SHP77 (cell line): ENCODE results near the gene NARF.

Experiments used
- DNase-seq, 2 experiments: peaks; one replicate each; lab custom pipeline; 2025; lab: John Stamatoyannopoulos, UW

The NARF gene

DNA sequence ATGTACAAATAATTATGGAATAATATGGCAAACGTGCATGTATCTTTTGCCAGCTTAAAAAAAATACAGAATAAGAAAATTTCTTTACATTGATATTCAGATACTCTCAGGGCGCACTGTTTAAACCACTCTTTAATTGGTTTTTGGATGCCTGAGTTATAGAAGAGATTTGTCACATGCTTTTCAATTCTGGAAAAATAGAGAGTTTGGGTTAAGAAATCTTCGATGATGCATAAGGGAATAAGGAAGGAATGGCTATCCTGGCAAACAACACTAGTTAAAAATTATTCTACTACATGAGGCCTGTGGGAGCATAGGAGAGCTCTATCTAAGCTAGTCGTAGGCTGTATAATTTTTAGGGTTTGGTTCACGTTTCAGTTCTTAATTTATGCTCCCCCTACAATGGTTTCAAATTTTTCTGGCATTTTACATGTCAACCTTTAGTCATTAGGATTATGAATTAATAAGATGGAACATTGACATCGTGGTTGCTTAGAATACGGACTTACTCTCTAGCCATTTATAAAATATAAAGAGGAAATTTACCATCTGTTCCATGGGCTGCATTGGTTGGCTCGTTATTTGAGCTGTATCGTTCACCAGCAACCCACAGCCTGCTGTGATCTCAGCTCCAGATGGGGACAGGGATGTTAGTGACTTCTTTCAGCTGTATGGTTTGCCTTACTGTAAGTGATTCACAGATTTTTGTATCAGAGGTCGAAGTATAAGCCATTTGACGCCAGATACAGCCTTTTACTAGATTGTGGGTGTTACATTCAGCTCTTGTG is 15.9 kb downstream of the NARF start:
- no peak for DNase-seq

DNA sequence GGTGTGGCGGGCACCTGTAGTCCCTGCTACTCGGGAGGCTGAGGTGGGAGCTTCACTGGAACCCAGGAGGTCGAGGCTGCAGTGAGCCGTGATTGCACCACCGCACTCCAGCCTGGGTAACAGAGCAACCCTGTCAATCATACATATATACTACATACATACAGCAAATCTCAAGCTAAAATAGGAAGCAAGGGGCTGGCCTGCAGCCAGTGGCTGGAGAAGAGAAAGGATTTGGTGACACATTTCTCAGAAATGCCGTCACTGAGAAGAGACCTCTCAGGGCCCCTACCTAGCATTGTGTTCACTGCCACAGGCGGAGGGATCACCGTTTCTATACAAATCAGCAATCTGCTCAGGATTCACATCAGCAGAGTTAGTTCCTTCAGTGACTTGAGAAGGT is 16.9 kb downstream of the NARF start:
- no peak for DNase-seq

DNA sequence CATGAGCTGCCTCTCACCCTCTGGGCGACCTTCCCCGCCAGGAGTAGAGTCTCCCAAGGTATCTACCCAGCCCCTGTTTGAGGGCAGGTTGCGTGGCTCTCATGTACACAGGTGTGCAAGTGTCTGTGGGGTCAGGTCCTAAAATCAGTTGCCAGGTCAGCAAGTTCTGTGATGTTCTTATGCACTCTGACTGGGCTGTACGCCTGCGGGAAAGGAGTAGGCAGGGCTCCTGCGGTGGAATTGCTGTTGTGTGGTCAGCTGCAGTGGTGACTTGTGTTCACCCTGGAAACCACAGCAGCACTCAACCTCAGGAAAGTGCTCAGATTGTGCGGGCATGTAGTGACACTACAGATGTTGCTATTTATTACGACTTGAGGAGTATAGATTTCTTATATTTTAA is 19.4 kb downstream of the NARF start:
- no peak for DNase-seq

DNA sequence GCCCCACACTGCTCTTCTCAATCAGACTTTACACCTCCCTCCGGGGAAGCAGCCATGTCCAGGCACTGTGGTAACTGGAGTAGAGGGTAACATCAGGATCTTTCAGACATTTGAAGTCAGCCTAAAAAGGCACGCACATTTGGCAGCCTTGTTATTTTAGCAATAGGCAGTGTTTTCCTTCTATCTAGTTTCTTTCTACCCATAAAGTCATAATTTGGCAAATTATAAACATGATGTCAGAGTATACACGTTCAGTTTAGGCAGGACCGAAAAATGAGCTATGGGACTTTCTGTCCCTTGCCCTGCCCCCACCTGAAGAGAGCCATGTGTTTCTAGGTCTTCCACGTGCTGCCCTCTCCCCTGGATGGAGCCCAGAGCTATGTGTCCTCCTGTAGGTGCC is 21.1 kb downstream of the NARF start:
- DNase-seq = no peak

DNA sequence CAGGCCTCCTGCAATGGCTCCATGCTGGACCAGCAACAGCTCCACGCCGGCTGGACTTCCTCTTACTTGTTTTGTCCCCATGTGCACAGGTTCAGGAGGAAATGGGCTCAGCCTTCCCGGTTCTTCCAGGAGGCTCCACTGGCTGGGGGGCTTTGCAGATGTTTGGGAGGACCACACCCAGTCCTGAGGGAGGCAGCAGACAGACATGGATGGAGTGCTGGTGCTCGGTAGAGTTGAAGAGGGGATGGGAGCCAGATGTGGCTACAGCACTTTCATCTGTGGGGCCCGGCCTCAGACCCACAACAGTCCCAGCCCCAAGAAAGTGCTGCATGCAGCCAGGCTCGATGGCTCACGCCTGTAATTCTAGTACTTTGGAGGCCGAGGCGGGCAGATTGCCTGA is 21.8 kb downstream of the NARF start:
- no peak for DNase-seq

DNA sequence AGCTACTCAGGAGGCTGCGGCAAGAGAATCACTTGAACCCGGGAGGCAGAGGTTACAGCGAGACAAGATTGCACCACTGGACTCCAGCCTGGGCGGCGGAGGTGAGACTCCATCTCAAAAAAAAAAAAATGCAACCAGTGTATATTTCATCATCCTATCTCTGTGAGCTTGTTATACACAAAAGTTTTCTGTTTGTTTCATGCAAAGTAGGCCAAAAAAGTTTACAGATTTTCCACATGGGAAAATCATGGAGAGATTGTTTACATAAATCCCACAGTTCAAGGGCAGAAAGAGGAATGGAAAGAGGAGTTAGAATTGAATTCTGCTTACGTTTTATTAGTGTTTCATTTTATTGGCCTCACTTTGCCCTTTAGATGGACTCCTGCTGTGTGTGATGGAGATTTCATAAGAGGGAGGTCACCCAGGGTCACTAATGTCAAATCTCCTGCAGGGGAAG is 24.7 kb downstream of the NARF start:
- no peak for DNase-seq

DNA sequence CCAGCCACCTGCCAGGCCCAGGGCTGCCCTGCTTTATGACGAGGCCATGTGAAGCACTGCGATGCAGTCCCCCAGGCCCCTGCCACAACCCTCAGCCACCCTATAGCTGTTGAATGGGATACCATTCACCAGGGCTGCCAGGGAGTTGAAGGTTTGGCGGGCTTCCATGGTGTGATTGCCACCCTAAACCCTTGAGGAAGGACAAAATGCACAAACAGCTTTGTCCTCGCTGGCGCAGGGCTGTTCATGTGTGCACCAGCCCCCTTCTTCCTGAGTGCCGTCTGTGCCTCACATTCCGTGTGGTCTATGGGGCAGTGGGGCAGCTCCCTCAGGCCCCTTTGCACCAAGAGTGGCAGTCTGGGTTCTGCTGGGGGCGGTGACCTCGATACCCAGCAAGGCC is 25.3 kb downstream of the NARF start:
- no peak for DNase-seq

DNA sequence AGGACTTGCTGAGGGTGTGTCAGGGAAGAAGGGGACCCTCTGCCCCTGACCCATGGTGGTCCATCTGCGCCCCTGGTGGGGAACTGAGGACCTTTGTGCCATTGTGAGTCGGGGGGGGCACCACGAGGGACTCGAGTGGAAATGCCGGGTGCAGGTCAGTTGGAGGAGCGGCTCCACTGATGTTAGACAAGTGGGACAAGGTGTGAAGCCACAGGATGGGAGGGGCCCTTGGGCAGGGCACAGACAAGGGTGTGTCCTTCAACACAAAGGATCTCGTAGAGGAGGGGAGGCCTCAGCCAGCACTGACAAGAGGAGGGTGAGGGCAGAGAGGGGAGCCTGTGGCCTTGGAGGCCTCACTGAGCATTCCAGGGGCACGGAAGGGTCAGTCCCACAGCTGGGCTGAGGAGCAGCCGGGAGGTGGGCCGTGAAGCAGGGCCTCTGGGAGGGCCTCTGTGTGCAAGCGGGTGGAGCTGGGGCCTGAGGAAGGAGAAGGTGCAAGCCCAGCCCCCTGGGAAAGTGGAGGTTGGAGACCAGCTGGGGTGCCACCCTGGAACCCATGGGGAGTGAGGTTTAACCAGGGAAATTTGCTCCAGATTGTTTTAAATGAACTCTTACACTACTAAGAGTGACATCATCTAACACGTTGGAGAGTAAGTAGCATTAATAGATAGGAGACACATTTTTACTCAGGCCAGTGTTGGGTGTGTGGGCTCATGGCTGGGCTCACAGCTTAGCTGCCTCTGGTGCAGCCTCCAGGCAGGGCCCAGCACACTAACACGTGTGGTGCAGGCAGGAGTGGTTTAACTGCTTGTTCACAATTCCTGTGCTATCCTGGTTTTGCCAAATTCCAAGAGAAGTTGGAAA is 27.9 kb downstream of the NARF start:
- no peak for DNase-seq

DNA sequence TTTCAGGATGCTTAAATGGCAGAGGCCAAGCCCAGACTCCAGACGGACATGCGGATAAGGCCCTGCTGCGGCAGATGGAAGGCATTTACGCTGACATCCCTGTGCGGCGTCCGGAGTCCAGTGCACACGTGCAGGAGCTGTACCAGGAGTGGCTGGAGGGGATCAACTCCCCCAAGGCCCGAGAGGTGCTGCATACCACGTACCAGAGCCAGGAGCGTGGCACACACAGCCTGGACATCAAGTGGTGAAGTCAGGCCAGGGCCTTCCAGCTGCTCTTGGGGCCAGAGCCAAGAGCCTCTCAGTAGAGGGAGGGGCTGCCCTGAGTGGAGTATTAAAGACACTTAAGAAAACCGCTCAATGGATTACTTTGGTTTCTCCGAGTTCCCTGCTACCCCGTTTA is 29.4 kb downstream of the NARF start:
- no peak for DNase-seq

DNA sequence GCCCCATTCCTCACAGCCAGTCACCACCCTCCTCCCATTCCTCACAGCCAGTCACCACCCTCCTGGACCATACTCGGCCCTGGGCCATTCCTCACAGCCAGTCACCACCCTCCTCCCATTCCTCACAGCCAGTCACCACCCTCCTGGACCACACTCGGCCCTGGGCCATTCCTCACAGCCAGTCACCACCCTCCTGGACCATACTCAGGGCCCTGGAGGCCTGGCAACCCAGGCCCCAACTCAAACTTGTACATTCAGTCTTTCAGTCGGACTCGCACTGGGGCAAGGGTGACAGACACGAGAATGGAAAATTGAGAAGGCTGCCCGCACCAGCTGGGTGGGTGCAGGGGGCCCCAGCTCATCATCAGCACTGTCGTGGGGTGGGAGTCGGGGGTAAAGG is 30.6 kb downstream of the NARF start:
- no peak for DNase-seq

DNA sequence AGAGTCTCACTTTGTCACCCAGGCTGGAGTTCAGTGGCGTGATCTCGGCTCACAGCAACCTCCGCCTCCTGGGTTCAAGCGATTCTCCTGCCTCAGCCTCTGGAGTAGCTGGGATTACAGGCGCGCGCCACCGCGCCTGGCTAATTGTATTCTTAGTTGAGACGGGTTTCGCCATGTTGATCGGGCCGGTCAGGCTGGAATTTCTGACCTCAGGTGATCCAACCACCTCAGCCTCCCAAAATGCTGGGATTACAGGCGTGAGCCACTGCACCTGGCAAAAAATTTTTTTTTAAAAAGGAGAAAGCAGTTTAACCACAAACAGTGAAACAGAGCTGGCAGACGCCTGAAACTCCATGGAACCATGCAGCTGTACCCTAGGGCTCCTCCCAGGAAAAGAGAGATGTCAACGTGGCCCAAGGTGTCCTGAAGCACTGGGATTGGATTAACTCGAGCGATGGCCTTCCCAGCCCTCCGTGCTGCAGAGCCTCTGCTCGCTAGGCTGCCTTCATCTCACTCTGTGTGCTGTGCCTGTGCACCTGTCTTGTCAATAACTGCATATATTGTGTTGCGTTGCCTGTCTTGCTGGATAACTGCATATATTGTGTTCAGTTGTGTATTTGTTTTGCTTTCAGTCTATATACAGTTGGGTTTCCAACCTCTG is 31.4 kb downstream of the NARF start:
- DNase-seq = peak in 1 of 2 experiments; percentile 65

DNA sequence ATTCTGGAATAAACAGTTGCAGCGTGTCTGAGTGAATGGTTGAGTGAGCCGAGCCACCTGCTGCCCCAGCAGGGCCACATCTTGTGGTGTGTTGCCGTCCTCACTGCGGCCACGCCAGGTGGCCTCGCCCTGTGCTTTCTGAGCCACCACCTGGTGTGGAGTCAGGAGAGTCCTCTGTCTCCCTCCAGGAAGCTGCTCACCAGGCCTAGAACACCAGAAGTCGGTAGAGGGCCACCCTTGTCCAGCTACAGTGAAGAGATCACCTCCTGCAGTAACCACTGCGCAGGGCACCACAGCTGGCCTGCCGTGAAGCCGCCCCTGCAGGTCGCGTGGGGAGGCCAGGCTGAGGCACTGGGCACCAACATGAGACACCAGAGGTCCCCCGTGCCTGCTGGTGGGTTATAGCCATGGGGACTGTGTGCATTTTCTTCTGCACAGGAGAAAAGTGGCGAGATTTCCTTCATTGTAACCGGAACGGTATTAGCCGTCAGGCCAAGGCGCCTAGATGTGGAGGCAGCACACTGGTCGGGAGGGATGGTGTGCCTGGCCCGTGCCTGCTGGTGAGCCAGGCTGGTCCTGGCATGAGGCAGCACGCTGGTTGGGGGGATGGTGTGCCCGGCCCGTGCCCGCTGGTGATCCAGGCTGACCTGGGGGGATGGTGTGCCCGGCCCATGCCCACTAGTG is 32.1 kb downstream of the NARF start:
- DNase-seq = peak; percentile 86 to 89

DNA sequence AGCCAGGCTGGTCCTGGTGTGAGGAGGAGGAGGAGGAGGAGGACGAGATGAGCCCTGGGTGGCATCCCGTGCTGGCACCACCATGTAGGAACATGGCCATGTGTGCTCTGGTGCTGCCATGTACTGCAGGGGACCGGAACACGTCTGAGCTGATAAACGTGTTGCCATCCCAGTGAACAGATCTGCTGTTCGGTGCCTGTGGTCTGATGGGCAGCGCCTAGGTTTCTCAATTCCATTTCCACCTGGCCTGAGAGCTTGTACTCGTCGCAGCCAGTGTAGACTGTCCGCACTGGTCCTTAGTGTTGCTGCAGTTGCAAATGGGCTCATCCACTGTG is 32.6 kb downstream of the NARF start:
- DNase-seq = no peak

DNA sequence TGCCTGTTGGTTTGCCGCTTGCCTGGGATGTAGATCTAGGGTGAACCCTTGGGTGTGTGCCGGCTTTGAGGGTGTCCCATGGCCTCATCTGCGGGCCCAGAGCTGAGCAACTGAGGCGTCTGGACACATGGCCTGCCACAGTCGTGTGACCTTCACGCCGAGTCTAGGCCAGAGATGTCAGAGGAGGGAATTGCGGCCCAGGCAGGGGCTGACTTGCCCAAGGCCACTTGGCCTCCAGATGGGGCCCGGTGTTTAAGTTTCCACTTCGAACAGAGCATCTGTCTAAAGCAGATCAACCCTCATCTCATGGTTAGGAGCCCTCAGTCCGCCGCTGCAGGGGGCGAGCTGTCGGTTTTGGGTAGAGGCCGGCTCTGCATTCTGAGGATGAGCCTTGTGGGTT is 33.0 kb downstream of the NARF start:
- no peak for DNase-seq

DNA sequence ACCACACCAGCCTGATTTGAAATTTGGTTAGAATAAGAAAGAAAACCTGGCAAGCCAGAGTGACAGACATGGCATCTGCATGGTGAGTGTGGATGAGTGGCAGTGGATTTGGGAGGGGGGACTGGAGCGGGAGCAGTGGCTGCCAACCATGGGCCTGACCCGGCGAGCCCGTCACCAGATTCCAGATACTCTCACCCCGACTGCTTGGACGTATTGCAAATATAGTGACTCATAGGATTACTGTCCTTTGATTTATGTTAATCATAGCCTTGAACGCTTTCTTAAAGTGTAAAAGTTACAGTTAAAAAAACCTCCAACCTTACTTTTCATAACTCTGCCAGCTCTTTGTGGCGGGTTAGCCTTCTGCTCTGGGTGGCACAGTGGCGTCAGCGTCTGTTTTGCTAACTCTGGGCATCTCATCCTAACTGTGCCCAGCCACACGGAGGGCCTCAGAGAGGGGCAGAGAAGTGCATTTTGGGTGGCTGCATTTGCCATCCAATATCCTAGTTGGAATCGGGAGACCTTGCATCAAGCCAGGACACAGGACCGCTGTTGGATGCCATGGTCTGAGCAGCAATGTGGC is 34.2 kb downstream of the NARF start:
- no peak for DNase-seq

DNA sequence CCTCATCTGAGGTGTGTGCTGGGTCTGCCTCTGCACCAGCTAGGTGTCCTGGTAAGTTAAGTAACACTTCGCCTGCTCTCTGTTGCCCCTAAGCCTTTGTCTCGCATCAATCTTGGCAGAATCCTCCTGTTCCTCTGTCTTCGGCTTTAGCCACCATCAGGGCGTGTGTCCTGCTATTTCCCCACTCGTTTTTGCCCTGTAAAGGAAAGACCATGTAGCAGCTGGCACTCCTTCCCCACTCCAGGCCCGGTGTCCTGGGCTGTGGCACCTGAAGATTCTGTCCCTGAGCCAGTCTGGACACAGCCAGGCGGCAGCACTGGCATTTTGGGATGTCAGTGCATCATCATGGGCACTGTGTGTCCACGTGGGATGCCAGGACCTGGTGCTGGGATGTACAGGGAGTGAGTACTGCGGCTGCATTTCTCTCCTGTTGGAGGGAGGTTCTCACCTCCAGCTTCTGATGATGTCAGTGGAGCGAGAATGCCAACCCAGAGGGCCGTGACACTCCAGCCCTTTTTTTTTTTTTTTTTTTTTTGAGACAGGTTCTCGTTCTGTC is 34.8 kb downstream of the NARF start:
- no peak for DNase-seq

DNA sequence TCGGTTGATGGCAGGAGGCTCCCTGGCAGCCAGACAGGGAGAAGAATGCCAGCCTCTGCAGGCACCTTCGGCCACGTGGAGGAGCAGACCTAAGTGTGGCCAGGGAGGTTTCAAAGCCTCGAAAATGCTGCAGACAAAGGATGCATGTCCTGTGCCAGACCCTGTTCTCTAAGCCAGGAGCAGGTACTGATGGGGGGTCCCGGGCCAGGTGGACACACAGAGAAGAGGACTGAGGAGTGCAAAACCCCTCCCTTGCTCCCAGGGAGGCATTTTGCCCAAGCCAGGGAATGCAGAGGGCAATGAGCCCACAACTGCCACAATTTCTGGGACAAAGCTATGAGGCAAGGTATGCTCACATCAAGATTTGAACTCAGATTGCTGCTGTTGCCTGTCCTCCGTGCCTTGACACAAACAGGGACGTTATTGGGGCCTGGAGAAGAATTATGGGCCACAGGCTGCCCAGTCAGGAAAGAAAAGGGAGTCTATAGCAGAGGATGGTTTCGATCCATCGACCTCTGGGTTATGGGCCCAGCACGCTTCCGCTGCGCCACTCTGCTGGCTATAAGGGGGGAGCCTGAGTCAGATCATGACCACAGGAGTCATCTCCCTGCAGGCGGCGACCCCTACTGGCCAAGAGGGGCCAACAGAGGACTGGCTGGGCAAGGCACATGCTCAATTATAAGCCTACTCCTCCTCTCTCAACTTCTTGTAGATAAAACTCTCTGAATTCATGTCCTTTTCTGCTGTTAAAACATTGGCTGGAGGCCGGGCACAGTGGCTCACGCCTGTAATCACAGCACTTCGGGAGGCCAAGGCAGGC is 35.9 kb downstream of the NARF start:
- peak; percentile 96 for DNase-seq

DNA sequence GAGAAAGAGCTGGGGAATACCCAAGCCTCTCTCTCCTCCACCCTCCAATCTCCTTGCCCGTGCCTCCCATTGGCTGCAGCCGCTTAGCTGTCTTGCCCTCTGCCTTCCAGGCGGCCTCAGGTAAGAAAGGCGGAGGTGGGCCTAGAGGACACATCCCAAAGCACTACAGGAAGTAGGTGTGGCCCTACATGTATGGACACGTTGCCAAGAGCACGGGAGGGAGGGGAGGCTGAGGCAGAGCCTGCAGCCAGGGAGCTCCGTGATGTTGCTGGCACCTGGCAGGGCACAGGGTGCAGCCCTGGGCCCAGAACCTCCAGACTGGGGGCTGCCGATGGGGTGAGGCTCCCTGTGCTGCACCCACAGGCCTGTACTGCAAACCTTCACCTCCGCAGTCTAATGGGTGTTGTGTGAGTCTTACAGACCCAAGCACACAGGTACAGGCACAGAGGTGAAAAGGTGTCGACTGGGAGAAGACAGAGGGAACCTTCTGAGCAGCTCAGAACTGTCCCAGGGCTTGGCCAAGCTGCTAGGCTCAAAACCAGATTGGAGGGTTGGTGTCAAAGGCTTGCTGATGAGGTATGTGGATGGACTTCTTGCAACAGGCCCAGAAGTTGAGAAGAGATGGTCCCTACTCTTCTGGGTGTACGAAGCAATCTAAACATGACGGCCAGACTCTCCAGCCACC is 37.4 kb downstream of the NARF start:
- peak; percentile 82 to 89 for DNase-seq

DNA sequence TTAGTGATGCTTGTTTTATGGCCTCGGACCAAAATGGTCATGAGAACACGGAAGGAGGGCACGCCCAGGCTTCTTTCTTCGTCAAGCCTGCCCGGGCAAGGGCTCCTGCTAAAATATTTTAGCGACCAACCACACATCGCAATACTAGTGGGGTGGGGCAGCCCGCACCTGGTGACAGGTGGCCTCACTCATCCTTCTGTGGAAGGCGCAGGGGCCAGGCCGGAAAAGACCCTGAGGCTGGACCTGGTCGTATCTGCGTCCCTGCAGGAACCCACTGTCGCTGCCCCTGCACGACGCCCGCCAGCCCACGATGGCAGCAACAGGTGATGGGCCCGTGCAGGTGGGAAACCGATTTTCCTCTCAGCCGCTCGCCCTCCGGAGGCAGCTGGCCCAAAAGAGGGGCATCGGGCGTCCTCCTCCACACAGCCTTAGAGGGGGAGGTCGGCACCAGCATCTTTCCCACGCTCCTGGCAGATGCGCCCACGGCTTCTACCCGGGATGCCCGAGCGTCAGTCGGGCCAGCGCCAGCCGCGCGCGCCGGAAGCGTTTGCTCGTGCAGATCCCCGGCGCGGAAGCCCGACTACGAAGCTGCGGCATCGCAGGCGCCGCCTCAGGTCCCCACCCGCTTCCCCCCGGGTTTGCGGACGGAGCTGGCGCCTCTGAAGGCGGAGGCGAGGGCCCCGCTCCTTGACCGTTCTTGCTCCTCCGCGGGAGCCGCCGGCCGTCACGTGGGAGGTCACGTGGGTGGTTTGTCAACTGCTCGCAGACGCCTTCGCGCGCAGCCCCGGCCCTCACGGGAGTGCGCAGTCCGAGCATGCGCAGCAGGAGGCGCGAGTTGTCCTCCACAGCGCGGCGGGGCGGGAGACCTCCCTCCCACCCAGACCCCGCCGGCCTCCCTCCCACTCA is 38.2 kb downstream of the NARF start:
- peak; percentile 94 to 98 for DNase-seq
